Neural cell (in vitro differentiated cells): ENCODE measurements around the gene MED20.

Experiments
- EZH2 ChIP-seq: fragments of 200-600, 300-800 bp; shearing (Covaris generic), sonication (generic); IDR thresholded peaks from 2 replicates; pipeline ENCODE4 v1.6.1; 2014; ENCODE audit warnings: antibody characterized with exemption, low read length, borderline replicate concordance, mild to moderate bottlenecking; ENCODE audit not compliant: insufficient read depth, poor library complexity, severe bottlenecking
- POLR2AphosphoS5 ChIP-seq: IDR thresholded peaks from 2 replicates; pipeline ENCODE4 v1.6.1; 2012
- RAD21 ChIP-seq: fragments of 450-650 bp; conservative IDR thresholded peaks from 2 replicates; pipeline ENCODE4 v1.6.1; 2014; ENCODE audit warnings: antibody characterized with exemption, mild to moderate bottlenecking, moderate library complexity
- SMC3 ChIP-seq: fragments of 450-650 bp; conservative IDR thresholded peaks from 2 replicates; pipeline ENCODE4 v1.6.1; 2014; ENCODE audit warnings: antibody characterized with exemption, mild to moderate bottlenecking, moderate library complexity; ENCODE audit not compliant: poor library complexity
- TAF1 ChIP-seq: IDR thresholded peaks from 2 replicates; pipeline ENCODE4 v1.6.1; 2012; ENCODE audit warnings: low read depth
- TF ChIP-seq, protein P1 (sequence below): fragments of 450-650 bp; IDR thresholded peaks from 2 replicates; pipeline ENCODE4 v1.5.1; 2014; ENCODE audit warnings: antibody characterized with exemption, mild to moderate bottlenecking, moderate library complexity; ENCODE audit not compliant: poor library complexity, severe bottlenecking
- TF ChIP-seq, protein P2 (sequence below): IDR thresholded peaks from 2 replicates; pipeline ENCODE4 v1.6.1; 2012; ENCODE audit warnings: borderline replicate concordance

DNA sequence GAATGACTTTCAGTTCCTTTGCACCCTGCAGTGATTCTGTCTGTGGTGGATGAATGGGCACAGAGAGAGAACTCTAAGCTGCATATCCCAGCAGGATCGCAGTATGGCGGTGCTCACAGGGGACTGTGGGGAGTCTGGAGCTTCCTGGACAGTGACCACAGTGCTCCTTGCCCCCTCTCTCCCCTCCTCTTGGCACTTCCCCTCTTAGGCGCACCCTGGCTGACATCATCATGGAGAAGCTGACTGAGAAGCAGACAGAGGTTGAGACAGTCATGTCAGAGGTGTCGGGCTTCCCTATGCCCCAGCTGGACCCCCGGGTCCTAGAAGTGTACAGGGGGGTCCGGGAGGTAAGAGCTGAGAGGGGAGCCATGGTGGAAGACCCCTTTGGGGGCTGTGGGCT is 9.0 kb upstream of the MED20 start:
- TF ChIP-seq RAD21 (no peak), POLR2AphosphoS5 (no peak), TAF1 (no peak), EZH2 (no peak), SMC3 (no peak)
- TF ChIP-seq, protein P1, sequence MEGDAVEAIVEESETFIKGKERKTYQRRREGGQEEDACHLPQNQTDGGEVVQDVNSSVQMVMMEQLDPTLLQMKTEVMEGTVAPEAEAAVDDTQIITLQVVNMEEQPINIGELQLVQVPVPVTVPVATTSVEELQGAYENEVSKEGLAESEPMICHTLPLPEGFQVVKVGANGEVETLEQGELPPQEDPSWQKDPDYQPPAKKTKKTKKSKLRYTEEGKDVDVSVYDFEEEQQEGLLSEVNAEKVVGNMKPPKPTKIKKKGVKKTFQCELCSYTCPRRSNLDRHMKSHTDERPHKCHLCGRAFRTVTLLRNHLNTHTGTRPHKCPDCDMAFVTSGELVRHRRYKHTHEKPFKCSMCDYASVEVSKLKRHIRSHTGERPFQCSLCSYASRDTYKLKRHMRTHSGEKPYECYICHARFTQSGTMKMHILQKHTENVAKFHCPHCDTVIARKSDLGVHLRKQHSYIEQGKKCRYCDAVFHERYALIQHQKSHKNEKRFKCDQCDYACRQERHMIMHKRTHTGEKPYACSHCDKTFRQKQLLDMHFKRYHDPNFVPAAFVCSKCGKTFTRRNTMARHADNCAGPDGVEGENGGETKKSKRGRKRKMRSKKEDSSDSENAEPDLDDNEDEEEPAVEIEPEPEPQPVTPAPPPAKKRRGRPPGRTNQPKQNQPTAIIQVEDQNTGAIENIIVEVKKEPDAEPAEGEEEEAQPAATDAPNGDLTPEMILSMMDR = no peak
- TF ChIP-seq, protein P2, sequence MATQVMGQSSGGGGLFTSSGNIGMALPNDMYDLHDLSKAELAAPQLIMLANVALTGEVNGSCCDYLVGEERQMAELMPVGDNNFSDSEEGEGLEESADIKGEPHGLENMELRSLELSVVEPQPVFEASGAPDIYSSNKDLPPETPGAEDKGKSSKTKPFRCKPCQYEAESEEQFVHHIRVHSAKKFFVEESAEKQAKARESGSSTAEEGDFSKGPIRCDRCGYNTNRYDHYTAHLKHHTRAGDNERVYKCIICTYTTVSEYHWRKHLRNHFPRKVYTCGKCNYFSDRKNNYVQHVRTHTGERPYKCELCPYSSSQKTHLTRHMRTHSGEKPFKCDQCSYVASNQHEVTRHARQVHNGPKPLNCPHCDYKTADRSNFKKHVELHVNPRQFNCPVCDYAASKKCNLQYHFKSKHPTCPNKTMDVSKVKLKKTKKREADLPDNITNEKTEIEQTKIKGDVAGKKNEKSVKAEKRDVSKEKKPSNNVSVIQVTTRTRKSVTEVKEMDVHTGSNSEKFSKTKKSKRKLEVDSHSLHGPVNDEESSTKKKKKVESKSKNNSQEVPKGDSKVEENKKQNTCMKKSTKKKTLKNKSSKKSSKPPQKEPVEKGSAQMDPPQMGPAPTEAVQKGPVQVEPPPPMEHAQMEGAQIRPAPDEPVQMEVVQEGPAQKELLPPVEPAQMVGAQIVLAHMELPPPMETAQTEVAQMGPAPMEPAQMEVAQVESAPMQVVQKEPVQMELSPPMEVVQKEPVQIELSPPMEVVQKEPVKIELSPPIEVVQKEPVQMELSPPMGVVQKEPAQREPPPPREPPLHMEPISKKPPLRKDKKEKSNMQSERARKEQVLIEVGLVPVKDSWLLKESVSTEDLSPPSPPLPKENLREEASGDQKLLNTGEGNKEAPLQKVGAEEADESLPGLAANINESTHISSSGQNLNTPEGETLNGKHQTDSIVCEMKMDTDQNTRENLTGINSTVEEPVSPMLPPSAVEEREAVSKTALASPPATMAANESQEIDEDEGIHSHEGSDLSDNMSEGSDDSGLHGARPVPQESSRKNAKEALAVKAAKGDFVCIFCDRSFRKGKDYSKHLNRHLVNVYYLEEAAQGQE = no peak
